ENCODE results near the gene CYTIP. TPM values are rescaled to one million over a fixed set of nuclear protein-coding genes. Genes with fewer than 3 reads are reported as not detected.

CYTIP gene
- polyA plus RNA-seq, 1 of the 3 experiments (the other 2 are of a cell fraction), result not detected

- no peak for DNase-seq
- no peak overlapping the region for H3K4me3 ChIP-seq (ENCODE audit: low read depth in 2 of 2, low read length in 1 of 2)
- no peaks in the 10 kb centered on the region for H3K4me1 ChIP-seq (ENCODE audit: control insufficient read depth in 1 of 2, insufficient read depth in 2 of 2, low read depth in 1 of 2, low read length in 1 of 2)
- H2AFZ ChIP-seq (ENCODE audit: low read depth), result no peak overlapping the region
- H4K20me1 ChIP-seq (ENCODE audit: insufficient read depth), result no peaks in the 10 kb centered on the region
- no peak for TF ChIP-seq TCF12 (IDR thresholded peaks at IDR 0.05)
- H3F3A ChIP-seq (replicated peaks; ENCODE audit: insufficient read depth), result no peaks in the 10 kb centered on the region
- no peaks in the 10 kb centered on the region for H3K9me3 ChIP-seq
- no peaks in the 10 kb centered on the region for H3K36me3 ChIP-seq (replicated peaks in 1 of 2; ENCODE audit: control insufficient read depth in 1 of 2, insufficient read depth in 2 of 2, low read length in 1 of 2)
- POLR2A ChIA-PET, result no interaction called here
- H3K9me2 ChIP-seq, result no peaks in the 10 kb centered on the region
- H3K27me3 ChIP-seq (ENCODE audit: insufficient read depth), result no peaks in the 10 kb centered on the region
- H3K79me2 ChIP-seq (ENCODE audit: insufficient read depth), result no peaks in the 10 kb centered on the region
- no peak overlapping the region for H3K4me2 ChIP-seq
- 6% methylated on average over 4 of the region's 4 CpGs for WGBS (ENCODE audit: low lambda C conversion rate)
- H3K27ac ChIP-seq (ENCODE audit: low read depth in 2 of 2, low read length in 1 of 2), result no peak overlapping the region
- CTCF ChIA-PET, result interaction anchor here (1.2 kb wide), 1 partner anchor 94 kb away, joined by 3 read pairs; no protein-coding TSS in a partner anchor
- no peak overlapping the region for H3K9ac ChIP-seq
These were observed 23.0 kb downstream of the CYTIP start for GRCh38 chr2:157420771-157421323.

GRCh38 chr2:157419031-157419575, 24.8 kb downstream of the CYTIP start:
- TF ChIP-seq IRF3 (IDR thresholded peaks at IDR 0.05; ENCODE audit: low read depth, low read length) (no peak), YY1 (IDR thresholded peaks at IDR 0.05; ENCODE audit: low read depth) (no peak), SIN3A (IDR thresholded peaks at IDR 0.05; ENCODE audit: borderline replicate concordance, low read depth, low read length) (no peak), ELF1 (IDR thresholded peaks at IDR 0.05) (no peak), POLR2AphosphoS5 (IDR thresholded peaks at IDR 0.05; ENCODE audit: low read depth, low read length) (no peak), TEAD4 (IDR thresholded peaks at IDR 0.05; ENCODE audit: borderline replicate concordance, insufficient read depth) (no peak), RXRA (IDR thresholded peaks at IDR 0.05; ENCODE audit: borderline replicate concordance, low read depth) (no peak), JUND (IDR thresholded peaks at IDR 0.05) (no peak), USF1 (IDR thresholded peaks at IDR 0.05; ENCODE audit: borderline replicate concordance, low read depth) (no peak), EP300 (IDR thresholded peaks at IDR 0.05; ENCODE audit: borderline replicate concordance in 1 of 2, low read depth in 1 of 2, low read length in 1 of 2) (no peak), FOXM1 (IDR thresholded peaks at IDR 0.05; ENCODE audit: low read depth) (no peak), MAX (IDR thresholded peaks at IDR 0.05; ENCODE audit: low read depth) (no peak), RCOR1 (IDR thresholded peaks at IDR 0.05; ENCODE audit: low read length) (no peak)
- Histone ChIP-seq H3K27ac (ENCODE audit: low read depth in 2 of 2, low read length in 1 of 2) (no peak overlapping the region), H3K4me2 (no peak overlapping the region), H3K9ac (no peak overlapping the region), H3K9me3 (no peaks in the 10 kb centered on the region), H3K9me2 (no peaks in the 10 kb centered on the region), H3K36me3 (replicated peaks in 1 of 2; ENCODE audit: control insufficient read depth in 1 of 2, insufficient read depth in 2 of 2, low read length in 1 of 2) (no peaks in the 10 kb centered on the region), H3K4me1 (ENCODE audit: control insufficient read depth in 1 of 2, insufficient read depth in 2 of 2, low read depth in 1 of 2, low read length in 1 of 2) (no peaks in the 10 kb centered on the region), H3K4me3 (ENCODE audit: low read depth in 2 of 2, low read length in 1 of 2) (no peak overlapping the region; a peak in 1 of 4 replicates), H3F3A (replicated peaks; ENCODE audit: insufficient read depth) (no peaks in the 10 kb centered on the region), H4K20me1 (ENCODE audit: insufficient read depth) (no peaks in the 10 kb centered on the region), H2AFZ (ENCODE audit: low read depth) (no peak overlapping the region), H3K79me2 (ENCODE audit: insufficient read depth) (no peaks in the 10 kb centered on the region), H3K27me3 (ENCODE audit: insufficient read depth) (no peaks in the 10 kb centered on the region; the same call in 1 of the 2 replicates)
- ChIA-PET CTCF (interaction anchor here (1.4 kb wide), 1 partner anchor 83 kb away, joined by 6 read pairs; no protein-coding TSS in a partner anchor), POLR2A (no interaction called here)
- 14% methylated on average over 9 of the region's 12 CpGs for WGBS (ENCODE audit: low lambda C conversion rate)
- DNase-seq, result no peak

Measured in SK-N-SH (cell line).